Measurements from ENCODE around the gene UNC93B1.
"Not testable (repeated sequence)": the region's sequence is repeated elsewhere in the genome, so short reads cannot be mapped to it uniquely, and the experiment has no call there.

Gene UNC93B1

GRCh38 chr11:67947785-67948184, 56.1 kb downstream of the UNC93B1 start:
- H3K4me3 ChIP-seq (ENCODE audit: low read depth, low read length), result not testable (repeated sequence)

- not testable (repeated sequence) for H3K4me3 ChIP-seq (ENCODE audit: low read depth, low read length)
These were observed 57.5 kb downstream of the UNC93B1 start for GRCh38 chr11:67946403-67946802.

- not testable (repeated sequence) for H3K4me3 ChIP-seq (ENCODE audit: low read depth, low read length)
These were observed 60.5 kb downstream of the UNC93B1 start for GRCh38 chr11:67943406-67943805.
